Cerebellar nuclear complex (tissue), 1 donor: Measurements from ENCODE around the gene PPP2R3B.
"Not testable (repeated sequence)": the region's sequence is repeated elsewhere in the genome, so short reads cannot be mapped to it uniquely, and the experiment has no call there.

Source experiments
- DNase-seq, 2 experiments: peaks; one replicate each; lab custom pipeline; 2025; lab: John Stamatoyannopoulos, UW

PPP2R3B gene

GRCh38 chrX:337331-337831, 49.3 kb downstream of the PPP2R3B start:
- DNase-seq: no peak

GRCh38 chrX:336227-336626, 50.5 kb downstream of the PPP2R3B start:
- no peak for DNase-seq

GRCh38 chrX:335758-336155, 51.0 kb downstream of the PPP2R3B start:
- no peak for DNase-seq

GRCh38 chrX:334971-335757, 51.5 kb downstream of the PPP2R3B start:
- no peak for DNase-seq

- DNase-seq: no peak
These were observed 52.3 kb downstream of the PPP2R3B start for GRCh38 chrX:334331-334891.

GRCh38 chrX:333611-334311, 52.9 kb downstream of the PPP2R3B start:
- DNase-seq: no peak

GRCh38 chrX:332916-333610, 53.6 kb downstream of the PPP2R3B start:
- DNase-seq: no peak

- no peak for DNase-seq
These were observed 54.2 kb downstream of the PPP2R3B start for GRCh38 chrX:332496-332860.

- no peak for DNase-seq
These were observed 54.7 kb downstream of the PPP2R3B start for GRCh38 chrX:331825-332495.

- no peak for DNase-seq
These were observed 55.4 kb downstream of the PPP2R3B start for GRCh38 chrX:331151-331824.

GRCh38 chrX:330726-331150, 56.0 kb downstream of the PPP2R3B start:
- no peak for DNase-seq

GRCh38 chrX:330141-330725, 56.5 kb downstream of the PPP2R3B start:
- DNase-seq: not testable (repeated sequence)

GRCh38 chrX:329291-329910, 57.3 kb downstream of the PPP2R3B start:
- DNase-seq: no peak

- DNase-seq: no peak
These were observed 59.0 kb downstream of the PPP2R3B start for GRCh38 chrX:327660-328126.

- DNase-seq: not testable (repeated sequence)
These were observed 62.0 kb downstream of the PPP2R3B start for GRCh38 chrX:324664-325063.

- DNase-seq: no peak
These were observed 62.7 kb downstream of the PPP2R3B start for GRCh38 chrX:323721-324628.

- no peak for DNase-seq
These were observed 66.5 kb downstream of the PPP2R3B start for GRCh38 chrX:320126-320783.

- no peak for DNase-seq
These were observed 67.1 kb downstream of the PPP2R3B start for GRCh38 chrX:319579-320125.
